Esophagus (tissue), 2 donors: ENCODE results near the gene ATP2B2. TPM values are rescaled to one million over a fixed set of nuclear protein-coding genes. Genes with fewer than 3 reads are reported as not detected.

Source experiments
- H3K27ac ChIP-seq, 2 donors: one replicate each; pipeline ENCODE4 v1.5.1; 2013; ENCODE audit warnings: low read depth in 2 of 2, mild to moderate bottlenecking in 2 of 2, inconsistent platforms in 1 of 2, low read length in 1 of 2, moderate library complexity in 1 of 2
- H3K27me3 ChIP-seq, 2 donors: one replicate each; pipeline ENCODE4 v1.6.1; 2013; ENCODE audit warnings: low read length in 2 of 2, control low read depth in 1 of 2, mild to moderate bottlenecking in 1 of 2; ENCODE audit not compliant: insufficient read depth in 2 of 2, control insufficient read depth in 1 of 2
- H3K36me3 ChIP-seq, 2 donors: one replicate each; pipeline ENCODE4 v1.6.1; 2013; ENCODE audit warnings: low read length in 1 of 2; ENCODE audit not compliant: control insufficient read depth in 2 of 2, insufficient read depth in 2 of 2
- H3K4me1 ChIP-seq, 2 donors: one replicate each; pipeline ENCODE4 v1.6.1; 2013; ENCODE audit warnings: low read length in 1 of 2; ENCODE audit not compliant: control insufficient read depth in 2 of 2, insufficient read depth in 2 of 2
- H3K4me3 ChIP-seq, 2 donors: one replicate each; pipeline ENCODE4 v1.5.1; 2013; ENCODE audit warnings: low read length in 2 of 2, mild to moderate bottlenecking in 2 of 2, low read depth in 1 of 2, moderate library complexity in 1 of 2
- H3K9me3 ChIP-seq, 2 donors: one replicate each; pipeline ENCODE4 v1.6.1; 2013; ENCODE audit warnings: mild to moderate bottlenecking in 2 of 2, low read depth in 1 of 2, low read length in 1 of 2, moderate library complexity in 1 of 2; ENCODE audit not compliant: control insufficient read depth in 2 of 2, insufficient read depth in 1 of 2
- WGBS, 2 donors: extraction: QIAGEN DNeasy Blood & Tissue Kit; methylation state at CpG; one replicate each; pipeline ENCODE4 v1.1.7; 2013; 5-methylcytosine and 5-hydroxymethylcytosine counted together
- polyA plus RNA-seq, 2 donors: library from polyadenylated mRNA; stranded (reverse); fragments of 200-250 nt; gene quantifications; one replicate each; pipeline ENCODE4 v1.2.3, GENCODE V29; 2013
- donor health status: healthy with polysubstance abuse.
- donor health status: Bipolar disorder and iron deficiency.

Gene ATP2B2
- polyA plus RNA-seq, 2 donors: 0.06 to 0.08 TPM

- Histone ChIP-seq H3K4me1 (no peaks in the 10 kb centered on the region), H3K4me3 (no peak overlapping the region), H3K36me3 (no peaks in the 10 kb centered on the region), H3K27ac (no peak overlapping the region), H3K27me3 (no peaks in the 10 kb centered on the region), H3K9me3 (no peaks in the 10 kb centered on the region)
- WGBS, 2 donors: 78 to 79% methylated on average over 7 of the region's 7 CpGs
Observed at GRCh38 chr3:10395196-10395595, 110.2 kb downstream of the ATP2B2 start.

GRCh38 chr3:10394491-10395025 lies 110.8 kb downstream of the ATP2B2 start:
- no peaks in the 10 kb centered on the region for H3K4me1 ChIP-seq
- no peaks in the 10 kb centered on the region for H3K9me3 ChIP-seq
- H3K36me3 ChIP-seq: no peaks in the 10 kb centered on the region
- WGBS, 2 donors: 89 to 90% methylated on average over 15 of the region's 15 CpGs
- H3K4me3 ChIP-seq: no peak overlapping the region
- H3K27ac ChIP-seq: no peak overlapping the region
- no peaks in the 10 kb centered on the region for H3K27me3 ChIP-seq

GRCh38 chr3:10393514-10393913 lies 111.9 kb downstream of the ATP2B2 start:
- WGBS, 2 donors: 70 to 74% methylated on average over 2 of the region's 2 CpGs

GRCh38 chr3:10392906-10393461 lies 112.4 kb downstream of the ATP2B2 start:
- H3K36me3 ChIP-seq: no peaks in the 10 kb centered on the region
- H3K27ac ChIP-seq: no peak overlapping the region
- no peak overlapping the region for H3K4me3 ChIP-seq
- H3K27me3 ChIP-seq: no peaks in the 10 kb centered on the region
- peaks cover 4 to 6% of the 10 kb centered on the region in 2 donors for H3K9me3 ChIP-seq
- WGBS, 2 donors: 85 to 91% methylated on average over 15 of the region's 15 CpGs
- no peaks in the 10 kb centered on the region for H3K4me1 ChIP-seq

More at GRCh38 chr3:10393514-10393913, 111.9 kb downstream of the ATP2B2 start:
- Histone ChIP-seq H3K4me3 (no peak overlapping the region), H3K36me3 (no peaks in the 10 kb centered on the region), H3K9me3 (peaks cover 0 to under 1% of the 10 kb centered on the region in 2 donors), H3K27ac (no peak overlapping the region), H3K4me1 (no peaks in the 10 kb centered on the region), H3K27me3 (no peaks in the 10 kb centered on the region)

GRCh38 chr3:10392244-10392643 lies 113.1 kb downstream of the ATP2B2 start:
- no peaks in the 10 kb centered on the region for H3K4me1 ChIP-seq
- H3K36me3 ChIP-seq: no peaks in the 10 kb centered on the region
- H3K4me3 ChIP-seq: no peak overlapping the region
- H3K27me3 ChIP-seq: no peaks in the 10 kb centered on the region
- no peak overlapping the region for H3K27ac ChIP-seq
- peaks cover 4 to 13% of the 10 kb centered on the region in 2 donors for H3K9me3 ChIP-seq
- 61 to 68% methylated on average over 4 of the region's 4 CpGs for WGBS, 2 donors

- Histone ChIP-seq H3K27ac (no peak overlapping the region), H3K36me3 (no peaks in the 10 kb centered on the region), H3K4me1 (no peaks in the 10 kb centered on the region), H3K4me3 (no peak overlapping the region), H3K27me3 (peaks cover 0 to under 1% of the 10 kb centered on the region in 2 donors), H3K9me3 (peaks cover 7 to 21% of the 10 kb centered on the region in 2 donors)
- WGBS, 2 donors: 72 to 73% methylated on average over 9 of the region's 9 CpGs
Observed at GRCh38 chr3:10391391-10391790, 114.0 kb downstream of the ATP2B2 start.

GRCh38 chr3:10390641-10391373 lies 114.6 kb downstream of the ATP2B2 start:
- Histone ChIP-seq H3K27ac (no peak overlapping the region), H3K36me3 (no peaks in the 10 kb centered on the region), H3K27me3 (peaks cover 0 to 4% of the 10 kb centered on the region in 2 donors), H3K4me3 (no peak overlapping the region), H3K9me3 (peaks cover 12 to 21% of the 10 kb centered on the region in 2 donors), H3K4me1 (no peaks in the 10 kb centered on the region)
- WGBS, 2 donors: 79 to 85% methylated on average over 7 of the region's 7 CpGs

GRCh38 chr3:10389995-10390394 lies 115.4 kb downstream of the ATP2B2 start:
- Histone ChIP-seq H3K27ac (no peak overlapping the region), H3K4me1 (no peaks in the 10 kb centered on the region), H3K36me3 (no peaks in the 10 kb centered on the region), H3K4me3 (no peak overlapping the region), H3K9me3 (peaks cover 12 to 21% of the 10 kb centered on the region in 2 donors), H3K27me3 (peaks cover 0 to 4% of the 10 kb centered on the region in 2 donors)
- 61 to 67% methylated on average over 2 of the region's 2 CpGs for WGBS, 2 donors

GRCh38 chr3:10389339-10389738 lies 116.0 kb downstream of the ATP2B2 start:
- H3K36me3 ChIP-seq: no peaks in the 10 kb centered on the region
- no peak overlapping the region for H3K4me3 ChIP-seq
- H3K27me3 ChIP-seq: peaks cover 0 to 4% of the 10 kb centered on the region in 2 donors
- no peak overlapping the region for H3K27ac ChIP-seq
- WGBS, 2 donors: 39 to 41% methylated on average over 1 of the region's 1 CpG
- no peaks in the 10 kb centered on the region for H3K4me1 ChIP-seq
- H3K9me3 ChIP-seq: peaks cover 12 to 21% of the 10 kb centered on the region in 2 donors
